Measurements from ENCODE around the gene ZC3H13.

DNA sequence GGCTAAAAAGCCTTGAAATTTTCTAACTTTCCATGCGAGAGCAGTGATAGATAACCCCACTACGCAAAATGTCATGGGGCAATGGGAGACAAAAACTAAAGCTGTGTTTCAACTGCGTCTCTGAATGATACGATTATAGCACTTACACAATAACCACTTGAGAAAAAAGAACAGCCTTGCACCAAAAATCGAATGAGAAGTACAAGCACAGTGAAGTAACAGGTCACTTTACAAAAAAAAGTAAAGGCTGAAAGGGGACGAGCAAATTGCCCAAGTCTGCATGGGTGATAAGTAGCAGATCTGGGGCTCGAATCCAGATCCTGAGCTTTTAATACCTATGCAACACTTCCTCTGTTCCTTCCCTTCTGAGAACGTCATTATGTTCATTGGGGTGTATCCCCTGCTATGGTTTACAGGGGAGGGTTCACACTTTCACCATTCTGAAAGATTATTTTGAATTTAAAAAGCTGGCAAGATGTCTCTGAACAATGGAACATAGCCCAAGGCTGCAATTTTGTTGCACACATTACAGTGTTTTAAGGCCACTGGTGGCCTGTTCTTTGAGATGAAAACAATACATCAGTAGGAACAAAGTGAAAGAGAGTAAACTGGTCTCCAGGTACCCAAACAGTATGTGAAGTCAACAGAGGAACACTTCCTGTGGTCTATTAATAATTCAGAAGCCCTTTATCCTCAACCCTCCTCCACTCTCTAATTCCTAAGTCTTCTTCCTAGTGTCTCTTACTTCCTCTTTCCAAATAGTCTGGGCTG is 49.1 kb upstream of the ZC3H13 start:
- TF ChIP-seq, protein P1, sequence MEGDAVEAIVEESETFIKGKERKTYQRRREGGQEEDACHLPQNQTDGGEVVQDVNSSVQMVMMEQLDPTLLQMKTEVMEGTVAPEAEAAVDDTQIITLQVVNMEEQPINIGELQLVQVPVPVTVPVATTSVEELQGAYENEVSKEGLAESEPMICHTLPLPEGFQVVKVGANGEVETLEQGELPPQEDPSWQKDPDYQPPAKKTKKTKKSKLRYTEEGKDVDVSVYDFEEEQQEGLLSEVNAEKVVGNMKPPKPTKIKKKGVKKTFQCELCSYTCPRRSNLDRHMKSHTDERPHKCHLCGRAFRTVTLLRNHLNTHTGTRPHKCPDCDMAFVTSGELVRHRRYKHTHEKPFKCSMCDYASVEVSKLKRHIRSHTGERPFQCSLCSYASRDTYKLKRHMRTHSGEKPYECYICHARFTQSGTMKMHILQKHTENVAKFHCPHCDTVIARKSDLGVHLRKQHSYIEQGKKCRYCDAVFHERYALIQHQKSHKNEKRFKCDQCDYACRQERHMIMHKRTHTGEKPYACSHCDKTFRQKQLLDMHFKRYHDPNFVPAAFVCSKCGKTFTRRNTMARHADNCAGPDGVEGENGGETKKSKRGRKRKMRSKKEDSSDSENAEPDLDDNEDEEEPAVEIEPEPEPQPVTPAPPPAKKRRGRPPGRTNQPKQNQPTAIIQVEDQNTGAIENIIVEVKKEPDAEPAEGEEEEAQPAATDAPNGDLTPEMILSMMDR (IDR thresholded peaks at IDR 0.05; ENCODE audit: low read depth, low read length, poor library complexity, severe bottlenecking): no peak
- no peak for TF ChIP-seq EZH2phosphoT487 (IDR thresholded peaks at IDR 0.05; ENCODE audit: borderline replicate concordance, low read length)

All from DOHH2 (cell line).